ENCODE measurements around the gene SLIT1.

GRCh38 chr10:97101166-97101940, 84.4 kb downstream of the SLIT1 start:
- TF ChIP-seq, protein P1, sequence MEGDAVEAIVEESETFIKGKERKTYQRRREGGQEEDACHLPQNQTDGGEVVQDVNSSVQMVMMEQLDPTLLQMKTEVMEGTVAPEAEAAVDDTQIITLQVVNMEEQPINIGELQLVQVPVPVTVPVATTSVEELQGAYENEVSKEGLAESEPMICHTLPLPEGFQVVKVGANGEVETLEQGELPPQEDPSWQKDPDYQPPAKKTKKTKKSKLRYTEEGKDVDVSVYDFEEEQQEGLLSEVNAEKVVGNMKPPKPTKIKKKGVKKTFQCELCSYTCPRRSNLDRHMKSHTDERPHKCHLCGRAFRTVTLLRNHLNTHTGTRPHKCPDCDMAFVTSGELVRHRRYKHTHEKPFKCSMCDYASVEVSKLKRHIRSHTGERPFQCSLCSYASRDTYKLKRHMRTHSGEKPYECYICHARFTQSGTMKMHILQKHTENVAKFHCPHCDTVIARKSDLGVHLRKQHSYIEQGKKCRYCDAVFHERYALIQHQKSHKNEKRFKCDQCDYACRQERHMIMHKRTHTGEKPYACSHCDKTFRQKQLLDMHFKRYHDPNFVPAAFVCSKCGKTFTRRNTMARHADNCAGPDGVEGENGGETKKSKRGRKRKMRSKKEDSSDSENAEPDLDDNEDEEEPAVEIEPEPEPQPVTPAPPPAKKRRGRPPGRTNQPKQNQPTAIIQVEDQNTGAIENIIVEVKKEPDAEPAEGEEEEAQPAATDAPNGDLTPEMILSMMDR (IDR thresholded peaks at IDR 0.05), result no peak
- TF ChIP-seq POLR2A (IDR thresholded peaks at IDR 0.05), result no peak

Data from testis (tissue), 2 donors.